Measurements from ENCODE around the gene SSBP1.
A peak's percentile ranks its signal among the peaks of the same experiment; 100 is the strongest.
"Not testable (repeated sequence)": the region's sequence is repeated elsewhere in the genome, so short reads cannot be mapped to it uniquely, and the experiment has no call there.

The SSBP1 gene

GRCh38 chr7:141709318-141709717 lies 28.8 kb upstream of the SSBP1 start:
- no peak for DNase-seq (ENCODE audit: low spot score)

GRCh38 chr7:141709749-141710148 lies 28.4 kb upstream of the SSBP1 start:
- FAIRE-seq (no peak), DNase-seq (ENCODE audit: low spot score) (no peak)

More at GRCh38 chr7:141709318-141709717, 28.8 kb upstream of the SSBP1 start:
- FAIRE-seq = no peak

GRCh38 chr7:141710301-141710700 lies 27.9 kb upstream of the SSBP1 start:
- no peak for FAIRE-seq

GRCh38 chr7:141712603-141713255 lies 25.4 kb upstream of the SSBP1 start:
- no peak for FAIRE-seq
- DNase-seq (ENCODE audit: low spot score) = no peak

More at GRCh38 chr7:141710301-141710700, 27.9 kb upstream of the SSBP1 start:
- DNase-seq (ENCODE audit: low spot score) = no peak

GRCh38 chr7:141713890-141714289 lies 24.3 kb upstream of the SSBP1 start:
- no peak for FAIRE-seq
- no peak for DNase-seq (ENCODE audit: low spot score)

- FAIRE-seq = no peak
Measured at GRCh38 chr7:141714571-141714970, 23.6 kb upstream of the SSBP1 start.

GRCh38 chr7:141715018-141715417 lies 23.1 kb upstream of the SSBP1 start:
- no peak for DNase-seq (ENCODE audit: low spot score)
- no peak for FAIRE-seq

More at GRCh38 chr7:141714571-141714970, 23.6 kb upstream of the SSBP1 start:
- DNase-seq (ENCODE audit: low spot score) = no peak

GRCh38 chr7:141715794-141716689 lies 22.1 kb upstream of the SSBP1 start:
- FAIRE-seq = no peak
- DNase-seq (ENCODE audit: low spot score) = no peak

- FAIRE-seq (no peak), DNase-seq (ENCODE audit: low spot score) (no peak)
Measured at GRCh38 chr7:141717450-141717849, 20.7 kb upstream of the SSBP1 start.

GRCh38 chr7:141722529-141722928 lies 15.6 kb upstream of the SSBP1 start:
- FAIRE-seq (no peak), DNase-seq (ENCODE audit: low spot score) (no peak)

- FAIRE-seq (no peak), DNase-seq (ENCODE audit: low spot score) (no peak)
Measured at GRCh38 chr7:141729020-141729419, 9.1 kb upstream of the SSBP1 start.

GRCh38 chr7:141731476-141732149 lies 6.5 kb upstream of the SSBP1 start:
- DNase-seq (ENCODE audit: low spot score) (no peak), FAIRE-seq (no peak)

- FAIRE-seq (no peak), DNase-seq (ENCODE audit: low spot score) (peak; percentile 5)
Measured at GRCh38 chr7:141737118-141737835, 881 bp upstream of the SSBP1 start.

GRCh38 chr7:141738592-141739013 lies 445 bp downstream of the SSBP1 start:
- FAIRE-seq (no peak), DNase-seq (ENCODE audit: low spot score) (no peak)

GRCh38 chr7:141739250-141739649 lies 1.1 kb downstream of the SSBP1 start:
- FAIRE-seq (no peak), DNase-seq (ENCODE audit: low spot score) (no peak)

- no peak for FAIRE-seq
- DNase-seq (ENCODE audit: low spot score) = no peak
Measured at GRCh38 chr7:141742229-141742628, 4.1 kb downstream of the SSBP1 start.

GRCh38 chr7:141744131-141744530 lies 6.0 kb downstream of the SSBP1 start:
- no peak for DNase-seq (ENCODE audit: low spot score)
- FAIRE-seq = no peak

- no peak for DNase-seq (ENCODE audit: low spot score)
- no peak for FAIRE-seq
Measured at GRCh38 chr7:141748396-141748795, 10.2 kb downstream of the SSBP1 start.

- FAIRE-seq; DNase-seq (ENCODE audit: low spot score): not testable (repeated sequence)
Measured at GRCh38 chr7:141751904-141752303, 13.7 kb downstream of the SSBP1 start.

- DNase-seq (ENCODE audit: low spot score) (no peak), FAIRE-seq (no peak)
Measured at GRCh38 chr7:141752634-141753033, 14.5 kb downstream of the SSBP1 start.

GRCh38 chr7:141754939-141755338 lies 16.8 kb downstream of the SSBP1 start:
- DNase-seq (ENCODE audit: low spot score) = peak; percentile 21
- no peak for FAIRE-seq
